Measurements from ENCODE around the gene PI4K2B.
"Not testable (repeated sequence)": the region's sequence is repeated elsewhere in the genome, so short reads cannot be mapped to it uniquely, and the experiment has no call there.

The PI4K2B gene

GRCh38 chr4:25233737-25234389, at the start of gene PI4K2B:
TSS of gene PI4K2B (plus strand) at chr4:25234033. CDS start at chr4:25234164, 131 bp downstream.
- DNase-seq (ENCODE audit: low spot score) = peak; percentile 80

DNA sequence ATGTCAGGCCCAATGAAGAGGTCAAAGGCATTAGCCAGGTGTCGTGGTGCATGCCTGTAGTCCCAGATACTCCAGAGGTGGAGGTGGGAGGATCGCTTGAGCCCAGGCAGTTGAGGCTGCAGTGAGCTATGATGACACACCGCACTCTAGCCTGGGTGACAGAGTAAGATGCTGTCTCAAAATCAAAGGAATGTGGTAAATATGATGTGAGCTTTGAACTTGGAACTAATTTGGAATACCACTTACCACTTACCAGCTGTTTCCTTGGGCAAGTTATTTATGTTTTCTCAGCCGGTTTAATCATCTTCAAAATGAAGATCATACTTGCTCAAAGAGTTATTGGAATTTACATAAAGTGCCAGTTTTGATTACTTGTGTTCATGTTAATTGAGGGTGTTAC, 49.8 kb upstream of the PI4K2B start:
- DNase-seq (ENCODE audit: low spot score) = no peak

DNA sequence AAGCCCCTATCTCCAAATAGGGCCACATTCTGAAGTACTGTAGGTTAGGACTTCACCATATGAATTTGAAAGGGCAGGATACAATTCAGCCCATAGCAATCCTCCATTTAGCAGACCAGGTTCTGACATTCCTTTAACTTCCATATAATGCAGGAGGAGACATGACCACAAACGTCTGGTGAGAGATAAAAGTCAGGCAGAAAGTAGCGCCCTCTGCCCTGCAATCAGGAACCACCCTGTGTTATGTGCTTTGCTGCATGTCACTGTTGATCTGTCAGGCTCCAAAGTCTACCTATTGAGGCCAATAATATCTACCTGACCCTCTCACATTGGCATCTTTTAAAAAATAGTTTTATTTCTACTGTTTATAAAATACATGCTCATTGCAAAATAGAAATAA, 43.4 kb upstream of the PI4K2B start:
- no peak for DNase-seq (ENCODE audit: low spot score)

- no peak for DNase-seq (ENCODE audit: low spot score)
Observed at GRCh38 chr4:25198713-25199112, 35.1 kb upstream of the PI4K2B start.

GRCh38 chr4:25207997-25208396, 25.8 kb upstream of the PI4K2B start:
- no peak for DNase-seq (ENCODE audit: low spot score)

DNA sequence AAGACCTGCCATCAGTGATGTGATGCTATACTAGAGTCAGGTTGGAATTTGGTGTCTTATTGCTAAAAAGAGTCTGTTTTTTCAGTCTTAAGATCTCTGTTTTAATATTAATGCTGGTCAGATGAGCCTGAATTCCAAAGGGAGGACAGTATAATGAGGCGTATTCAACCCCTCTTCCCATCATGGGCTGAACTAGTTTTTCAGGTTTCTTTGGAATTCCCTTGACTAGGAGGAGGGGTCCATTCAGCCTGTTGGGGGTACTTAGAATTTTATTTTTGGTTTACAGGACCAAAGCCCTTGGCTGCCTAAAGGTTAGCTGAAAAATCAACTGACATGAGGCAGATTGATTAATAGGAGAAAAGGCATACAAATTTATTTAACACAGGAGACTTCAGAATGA, 24.1 kb upstream of the PI4K2B start:
- DNase-seq (ENCODE audit: low spot score) = no peak

GRCh38 chr4:25211721-25212120, 22.1 kb upstream of the PI4K2B start:
- DNase-seq (ENCODE audit: low spot score) = no peak

GRCh38 chr4:25212822-25213221, 21.0 kb upstream of the PI4K2B start:
- DNase-seq (ENCODE audit: low spot score) = no peak

DNA sequence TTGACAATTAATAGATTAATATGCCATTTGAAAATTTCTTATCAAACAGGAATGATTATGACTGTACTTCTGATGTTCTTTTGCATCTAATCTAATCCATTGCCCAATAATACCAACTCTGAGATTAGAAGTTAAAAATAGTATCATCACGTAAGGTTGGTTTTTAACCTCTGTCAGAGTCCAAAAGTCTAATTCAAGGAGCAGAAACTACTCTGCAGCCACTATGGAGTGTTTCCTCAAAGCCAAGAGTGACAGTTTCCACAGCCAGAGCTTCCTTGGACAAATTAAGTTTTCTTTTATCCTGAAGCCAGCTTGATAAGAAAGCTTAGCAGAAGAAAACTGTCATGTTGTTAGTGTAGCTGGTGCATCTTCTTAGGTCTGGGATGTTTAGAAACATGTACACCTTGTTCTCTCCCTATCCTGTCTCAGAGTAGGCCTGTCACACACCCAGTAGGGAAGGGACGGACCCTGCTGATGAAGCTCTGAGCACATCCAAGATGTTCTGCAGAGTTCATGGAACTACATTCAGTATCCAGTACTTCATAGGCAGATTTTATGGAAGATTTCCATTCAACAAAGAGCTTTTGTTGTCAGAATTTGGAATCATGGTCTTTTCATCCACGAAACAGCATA, 20.4 kb upstream of the PI4K2B start:
- no peak for DNase-seq (ENCODE audit: low spot score)

GRCh38 chr4:25214750-25215149, 19.1 kb upstream of the PI4K2B start:
- DNase-seq (ENCODE audit: low spot score) = not testable (repeated sequence)

DNA sequence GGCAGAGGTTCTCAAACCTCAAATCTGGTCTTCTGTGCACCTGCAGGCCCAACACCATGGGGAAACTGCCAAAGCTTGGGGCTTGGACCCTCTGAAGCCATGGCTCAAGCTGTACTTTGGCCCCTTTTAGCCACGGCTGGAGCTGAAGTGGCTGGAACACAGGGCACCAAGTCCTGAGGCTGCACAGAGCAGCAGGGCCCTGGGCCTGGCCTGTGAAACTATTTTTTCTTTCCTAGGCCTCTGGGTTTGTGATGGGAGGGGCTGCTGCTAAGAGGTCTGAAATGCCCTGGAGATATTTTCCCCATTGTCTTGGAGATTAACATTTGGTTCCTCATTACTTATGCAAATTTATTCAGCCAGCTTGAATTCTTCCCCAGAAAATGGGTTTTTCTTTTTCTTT, 18.3 kb upstream of the PI4K2B start:
- DNase-seq (ENCODE audit: low spot score) = no peak

DNA sequence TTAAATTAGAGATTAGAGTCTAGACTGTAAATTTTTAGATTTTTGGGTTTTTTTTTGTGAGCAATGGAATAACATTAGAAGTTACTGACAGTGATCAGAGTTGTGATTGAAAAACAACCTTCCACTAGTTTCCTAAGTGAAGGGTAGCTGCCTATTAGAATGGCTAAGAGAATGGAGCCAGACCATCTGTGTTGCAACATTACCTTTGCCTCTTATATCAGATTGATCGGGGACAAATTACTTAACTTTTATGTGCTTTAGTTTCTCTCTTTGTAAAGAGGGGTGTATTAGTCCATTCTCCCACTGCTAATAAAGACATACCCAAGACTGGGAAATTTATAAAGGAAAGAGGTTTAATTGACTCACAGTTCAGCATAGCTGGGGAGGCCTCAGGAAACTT, 12.5 kb upstream of the PI4K2B start:
- no peak for DNase-seq (ENCODE audit: low spot score)

GRCh38 chr4:25223802-25224375, 9.9 kb upstream of the PI4K2B start:
- DNase-seq (ENCODE audit: low spot score) = peak; percentile 18

DNA sequence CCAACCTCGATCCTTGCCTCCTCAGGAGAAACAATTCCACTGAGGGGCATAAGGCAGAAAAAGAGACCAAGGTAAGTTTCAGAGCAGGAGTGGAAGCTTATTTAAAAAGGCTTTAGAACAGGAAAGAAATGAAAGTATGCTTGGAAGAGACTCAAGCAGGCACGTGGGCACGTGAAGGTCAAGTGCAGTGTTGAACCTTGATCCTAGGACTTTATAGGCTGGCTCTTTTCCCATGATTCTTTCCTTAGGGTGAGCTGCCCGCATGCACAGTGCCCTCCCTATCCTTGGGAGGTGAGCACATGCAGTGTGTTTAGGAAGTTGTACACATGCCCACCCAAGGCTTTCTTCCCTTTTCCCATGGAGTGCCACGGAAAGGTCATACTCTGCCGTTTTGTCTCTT, 4.0 kb upstream of the PI4K2B start:
- DNase-seq (ENCODE audit: low spot score) = no peak

GRCh38 chr4:25233194-25233593, 639 bp upstream of the PI4K2B start:
- no peak for DNase-seq (ENCODE audit: low spot score)

DNA sequence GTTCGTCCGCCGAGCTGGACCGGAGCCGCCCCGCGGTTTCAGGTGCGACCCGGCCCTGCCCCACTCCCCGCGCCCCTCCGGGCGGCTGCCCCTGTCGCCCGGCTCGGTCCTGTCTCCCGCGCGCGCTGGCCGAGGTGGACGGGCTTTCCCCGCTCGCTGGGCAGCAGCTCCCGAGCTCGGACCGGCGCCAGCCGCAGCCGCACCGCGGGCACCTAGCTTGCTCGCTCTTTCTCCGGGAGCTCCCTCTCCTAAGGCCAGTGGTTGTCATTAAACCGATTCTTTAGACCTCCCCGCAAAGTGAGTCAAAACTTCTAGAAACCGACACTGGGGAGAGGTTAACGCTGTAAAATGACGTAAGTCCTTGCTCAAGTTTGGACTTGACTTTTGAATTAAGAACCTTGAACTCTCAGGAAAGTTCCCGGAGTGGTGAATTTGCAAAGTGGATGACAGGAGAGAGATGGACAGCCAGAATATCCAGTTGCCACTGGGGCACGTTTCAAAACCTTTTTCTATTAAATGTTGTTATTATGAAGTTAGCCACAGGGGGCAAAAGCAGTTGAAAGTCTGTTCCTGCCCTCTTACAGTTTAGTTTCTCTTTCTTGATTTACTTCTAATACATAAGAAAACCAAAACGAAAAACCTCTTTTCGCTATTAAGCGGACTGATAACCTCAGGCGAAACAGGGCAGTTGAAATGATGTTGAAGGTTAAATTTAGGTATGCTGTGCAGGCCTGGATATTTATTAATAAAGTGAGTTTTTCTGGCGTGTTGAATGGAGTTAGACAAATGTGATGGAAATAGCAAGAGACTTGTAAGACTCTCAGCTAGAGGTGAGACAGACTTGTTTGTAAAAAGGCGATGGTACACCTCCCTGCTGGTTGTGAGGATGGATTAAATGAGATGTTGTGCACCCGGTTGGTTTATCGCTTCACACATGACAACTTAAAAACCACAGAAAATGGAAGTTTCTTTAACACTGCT, 847 bp downstream of the PI4K2B start:
- DNase-seq (ENCODE audit: low spot score) = peak; percentile 61

GRCh38 chr4:25235401-25235800, 1.6 kb downstream of the PI4K2B start:
- DNase-seq (ENCODE audit: low spot score) = peak; percentile 8

DNA sequence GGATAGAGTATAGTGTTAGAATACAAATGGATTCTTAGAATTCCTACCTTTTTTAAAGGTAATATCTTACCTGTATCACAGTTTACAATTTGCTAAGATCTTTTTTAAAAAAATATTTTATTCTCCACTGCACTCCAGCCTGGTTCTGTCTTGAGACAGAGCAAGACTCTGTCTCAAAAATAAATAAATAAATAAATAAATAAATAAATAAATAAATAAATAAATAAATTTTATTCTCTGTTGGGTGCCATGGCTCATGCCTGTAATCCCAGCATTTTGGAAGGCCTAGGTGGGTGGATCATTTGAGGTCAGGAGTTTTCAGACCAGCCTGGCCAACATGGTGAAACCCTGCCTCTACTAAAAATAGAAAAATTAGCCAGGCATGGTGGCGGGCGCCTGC, 2.2 kb downstream of the PI4K2B start:
- DNase-seq (ENCODE audit: low spot score) = not testable (repeated sequence)

GRCh38 chr4:25236971-25237370, 3.1 kb downstream of the PI4K2B start:
- no peak for DNase-seq (ENCODE audit: low spot score)

DNA sequence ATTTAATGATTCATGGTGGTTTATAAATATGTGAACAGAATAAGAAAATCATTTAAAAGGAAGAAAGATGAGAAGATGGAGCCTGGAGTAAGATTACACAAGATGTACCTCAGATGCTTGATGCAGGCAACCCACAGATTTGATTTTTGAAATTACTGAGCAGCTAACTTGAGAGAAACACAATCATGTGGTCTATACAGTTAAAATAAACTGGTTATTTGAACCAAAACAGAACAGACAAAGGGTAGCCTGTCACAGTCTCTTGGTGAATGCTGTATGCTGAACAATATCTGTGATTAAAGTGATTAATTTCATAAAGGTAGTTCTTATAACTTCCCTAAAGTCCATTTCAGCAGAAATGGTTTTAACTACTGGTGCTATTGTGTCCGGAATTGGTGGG, 4.2 kb downstream of the PI4K2B start:
- DNase-seq (ENCODE audit: low spot score) = no peak

GRCh38 chr4:25239528-25239927, 5.7 kb downstream of the PI4K2B start:
- DNase-seq (ENCODE audit: low spot score) = not testable (repeated sequence)

DNA sequence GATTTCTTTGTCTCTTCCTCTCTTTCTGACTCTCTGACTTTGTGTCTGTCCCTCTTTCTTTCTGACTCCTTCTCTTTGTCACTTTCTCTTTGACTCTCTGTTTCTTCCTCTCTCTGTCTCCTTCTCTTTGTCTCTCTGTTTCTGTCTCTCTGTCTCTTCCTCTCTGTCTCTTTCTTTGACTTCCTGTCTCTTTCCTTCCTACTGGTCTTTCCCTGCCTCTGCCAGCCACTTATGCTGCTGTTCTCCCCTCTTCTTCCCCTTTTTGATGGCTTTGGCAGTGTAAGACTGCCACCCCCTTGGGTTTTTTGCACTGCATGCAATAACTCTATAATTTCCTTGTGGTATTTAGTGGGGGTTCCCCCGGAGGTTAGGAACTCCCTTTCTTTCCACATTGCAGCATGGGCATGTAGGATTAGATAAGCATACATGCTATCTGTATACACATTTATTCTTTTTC, 6.9 kb downstream of the PI4K2B start:
- DNase-seq (ENCODE audit: low spot score) = not testable (repeated sequence)
